GM19328 (cell line): Measurements from ENCODE around the gene STXBP5.
"Not testable (repeated sequence)": the region's sequence is repeated elsewhere in the genome, so short reads cannot be mapped to it uniquely, and the experiment has no call there.

Experiments
- ATAC-seq: cut with Tn5 transposase; IDR thresholded peaks from one replicate; pipeline ENCODE4 v1.9.1; 2021; ENCODE audit warnings: mild to moderate bottlenecking, moderate library complexity; ENCODE audit not compliant: unreplicated experiment

STXBP5 gene

GRCh38 chr6:147366290-147366689 is 162.1 kb downstream of the STXBP5 start:
- no peak for ATAC-seq

DNA sequence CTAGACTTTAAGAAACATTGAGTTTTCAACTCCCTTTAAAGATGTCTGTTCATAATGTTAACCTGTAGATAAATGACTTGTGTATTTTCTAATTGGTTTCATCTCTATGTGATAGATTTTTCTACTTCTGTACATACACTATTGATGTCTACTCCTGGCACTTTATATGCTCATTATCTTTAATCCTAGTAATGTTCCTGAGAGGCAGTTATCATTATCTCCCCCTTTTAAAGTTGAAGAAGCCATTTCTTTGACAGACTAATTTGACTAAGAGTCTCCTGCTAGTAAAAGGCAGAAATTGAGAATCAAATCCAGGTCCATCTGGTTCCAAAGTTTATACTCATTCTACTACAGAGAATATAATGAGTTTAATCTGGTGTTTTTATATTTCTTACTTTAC is 167.1 kb downstream of the STXBP5 start:
- no peak for ATAC-seq

DNA sequence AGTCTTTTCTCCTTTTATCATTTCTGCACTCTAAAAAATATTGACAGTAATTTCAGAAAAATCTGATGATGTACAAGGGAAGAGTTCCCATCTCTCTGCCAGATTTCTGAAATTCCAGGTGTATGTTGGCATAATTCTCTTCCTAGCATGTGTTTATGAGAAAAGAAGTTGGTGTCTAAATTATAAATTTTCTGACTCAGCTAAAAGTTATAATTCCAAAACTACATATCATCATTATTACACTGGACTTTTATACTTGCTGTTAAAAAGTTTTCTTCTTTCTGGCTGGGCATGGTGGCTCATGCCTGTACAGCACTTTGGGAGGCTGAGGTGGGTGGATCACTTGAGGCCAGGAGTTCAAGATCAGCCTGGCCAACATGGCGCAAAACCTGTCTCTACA is 168.6 kb downstream of the STXBP5 start:
- no peak for ATAC-seq

DNA sequence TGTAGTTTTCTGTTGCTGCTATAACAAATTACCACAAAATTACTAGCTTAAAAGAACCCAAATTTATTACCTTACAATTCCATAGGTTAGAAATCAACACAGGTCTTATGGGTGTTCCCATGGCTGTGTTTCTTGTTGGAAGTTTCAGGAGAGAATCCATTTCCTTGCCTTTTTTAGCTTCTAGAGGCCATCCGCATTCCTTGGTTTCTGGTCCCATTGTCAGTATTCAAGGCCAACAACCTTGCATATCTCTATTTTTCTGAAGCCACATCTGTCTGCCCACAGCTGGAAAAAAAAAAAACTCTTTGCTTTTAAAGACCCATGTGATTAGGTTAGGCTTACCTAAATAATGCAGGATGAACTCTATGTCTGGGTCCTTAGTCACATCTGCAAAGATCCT is 174.6 kb downstream of the STXBP5 start:
- no peak for ATAC-seq

DNA sequence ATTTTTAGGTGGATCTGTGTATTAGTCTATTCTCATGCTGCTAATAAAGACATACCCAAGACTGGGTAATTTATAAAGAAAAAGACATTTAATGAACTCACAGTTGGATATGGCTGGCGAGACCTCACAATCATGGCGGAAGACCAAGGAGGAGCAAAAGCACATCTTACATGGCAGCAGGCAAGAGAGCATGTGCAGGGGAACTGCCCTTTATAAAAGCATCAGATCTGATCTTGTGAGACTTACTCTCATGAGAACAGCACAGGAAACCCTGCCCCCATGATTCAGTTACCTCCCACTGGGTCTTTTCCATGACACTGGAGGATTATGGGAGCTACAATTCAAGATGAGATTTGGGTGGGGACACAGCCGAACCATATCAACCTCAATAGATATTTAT is 176.6 kb downstream of the STXBP5 start:
- ATAC-seq = not testable (repeated sequence)

DNA sequence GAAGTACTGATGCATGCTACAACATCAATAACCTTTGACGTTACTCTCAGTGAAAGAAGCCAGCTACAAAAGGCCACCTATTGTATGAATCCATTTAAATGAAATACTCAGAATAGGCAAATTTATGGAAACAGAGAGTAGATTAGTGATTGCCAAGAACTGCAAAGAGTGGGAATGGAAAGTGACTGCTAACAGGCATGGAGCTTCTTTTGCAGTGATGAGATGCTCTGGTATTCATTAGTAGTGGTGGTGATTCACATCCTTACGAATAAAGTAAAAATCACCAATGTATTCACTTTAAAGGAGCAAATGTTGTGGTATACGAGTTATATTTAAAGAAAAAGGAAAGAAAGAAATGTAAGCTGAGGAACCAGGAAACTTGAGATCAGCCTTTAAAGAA is 177.5 kb downstream of the STXBP5 start:
- no peak for ATAC-seq

DNA sequence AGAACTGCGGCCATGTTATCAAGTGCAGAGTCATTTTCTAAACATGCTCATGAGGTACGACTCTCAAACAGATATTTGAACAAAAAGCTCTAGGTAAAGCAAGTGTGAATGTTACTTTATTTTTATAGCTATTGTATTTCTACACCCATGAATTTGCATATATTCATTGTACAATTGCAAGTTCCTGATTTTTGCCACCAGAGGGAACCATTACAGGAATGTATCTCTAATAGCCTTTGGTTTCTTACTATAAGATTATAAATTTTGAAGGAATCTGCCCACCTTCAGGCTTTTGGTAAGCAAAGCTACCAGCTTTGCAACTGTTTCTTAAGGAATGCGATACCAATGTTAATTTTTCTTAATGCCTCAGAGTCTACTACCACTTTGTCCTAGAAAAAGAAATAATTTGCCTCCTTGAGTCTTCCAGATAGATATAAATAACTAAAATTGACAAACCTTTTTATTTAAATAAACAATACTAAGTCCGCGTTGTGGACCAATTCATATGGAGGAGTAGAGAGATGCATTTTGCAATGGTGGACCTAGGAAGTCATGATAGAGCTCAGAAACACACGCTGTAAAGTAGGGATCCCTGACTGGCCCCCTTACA is 178.8 kb downstream of the STXBP5 start:
- no peak for ATAC-seq

- ATAC-seq = no peak
Measured at GRCh38 chr6:147384029-147384428, 179.8 kb downstream of the STXBP5 start.

GRCh38 chr6:147384737-147385710 is 180.8 kb downstream of the STXBP5 start:
- ATAC-seq = no peak

- no peak for ATAC-seq
Measured at GRCh38 chr6:147389463-147389862, 185.2 kb downstream of the STXBP5 start.

DNA sequence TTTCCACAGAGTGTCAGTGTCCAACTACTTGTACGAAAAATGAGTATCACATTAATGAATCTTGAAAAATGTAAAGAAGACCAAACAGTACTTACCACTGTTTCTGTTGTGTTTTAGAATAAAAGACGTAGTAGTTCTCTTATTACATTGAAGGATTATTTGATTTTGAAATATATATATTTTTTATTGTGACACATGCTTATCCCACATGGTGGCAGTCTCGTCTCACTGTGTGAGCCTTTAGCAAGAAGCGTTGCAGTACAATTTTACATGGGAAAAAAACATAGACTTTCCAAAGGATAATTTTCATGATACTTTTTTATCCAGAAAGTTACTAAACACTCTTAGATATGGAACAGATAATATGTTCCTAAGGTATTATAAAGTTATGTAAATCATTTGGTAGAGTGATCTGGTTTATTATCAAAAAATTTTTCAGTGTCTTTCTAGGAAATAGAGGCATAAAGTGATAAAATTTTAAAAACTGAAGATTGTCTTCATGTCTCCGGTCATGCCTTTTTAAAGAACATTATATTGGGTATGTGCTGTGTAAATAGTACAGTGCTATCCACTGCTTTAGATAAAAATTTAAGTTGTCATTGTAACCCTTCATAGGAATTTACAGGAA is 186.8 kb downstream of the STXBP5 start:
- no peak for ATAC-seq

GRCh38 chr6:147392917-147393625 is 188.9 kb downstream of the STXBP5 start:
- no peak for ATAC-seq

- no peak for ATAC-seq
Measured at GRCh38 chr6:147395158-147395557, 190.9 kb downstream of the STXBP5 start.

DNA sequence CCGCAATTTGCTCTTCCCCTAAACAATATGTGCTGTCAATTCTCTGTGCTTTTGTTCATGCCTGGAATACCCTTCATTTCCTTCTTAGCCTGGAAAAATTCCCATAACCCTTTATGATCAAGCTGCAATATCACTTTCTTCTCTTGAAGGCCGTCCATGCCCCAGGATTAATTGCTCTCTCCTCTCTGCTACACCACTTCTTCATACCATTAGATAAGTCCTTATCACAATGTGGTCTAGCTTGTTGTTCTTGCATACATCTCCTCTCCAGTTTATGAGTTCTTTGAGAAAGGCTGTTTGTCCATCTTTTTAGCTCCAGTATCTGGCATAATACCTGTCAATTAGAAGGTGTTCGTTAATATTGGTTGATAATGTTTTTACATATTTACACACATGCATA is 193.1 kb downstream of the STXBP5 start:
- no peak for ATAC-seq

- ATAC-seq = no peak
Measured at GRCh38 chr6:147400968-147401367, 196.8 kb downstream of the STXBP5 start.

DNA sequence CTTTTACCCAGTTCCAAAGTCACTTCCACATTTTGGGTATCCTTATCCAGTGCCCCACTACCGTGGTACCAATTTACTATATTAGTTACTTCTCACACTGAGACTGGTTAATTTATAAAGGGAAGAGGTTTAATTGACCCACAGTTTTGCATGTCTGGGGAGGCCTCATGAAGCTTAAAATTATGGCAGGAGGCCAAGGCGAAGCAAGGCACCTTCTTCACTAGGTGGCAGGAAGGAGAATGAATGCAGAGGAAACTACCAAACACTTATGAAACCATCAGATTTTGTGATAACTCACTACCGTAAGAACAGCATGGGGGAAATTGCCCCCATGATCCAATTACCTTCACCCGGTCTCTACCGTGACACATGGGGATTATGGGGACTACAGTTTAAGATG is 197.6 kb downstream of the STXBP5 start:
- no peak for ATAC-seq

DNA sequence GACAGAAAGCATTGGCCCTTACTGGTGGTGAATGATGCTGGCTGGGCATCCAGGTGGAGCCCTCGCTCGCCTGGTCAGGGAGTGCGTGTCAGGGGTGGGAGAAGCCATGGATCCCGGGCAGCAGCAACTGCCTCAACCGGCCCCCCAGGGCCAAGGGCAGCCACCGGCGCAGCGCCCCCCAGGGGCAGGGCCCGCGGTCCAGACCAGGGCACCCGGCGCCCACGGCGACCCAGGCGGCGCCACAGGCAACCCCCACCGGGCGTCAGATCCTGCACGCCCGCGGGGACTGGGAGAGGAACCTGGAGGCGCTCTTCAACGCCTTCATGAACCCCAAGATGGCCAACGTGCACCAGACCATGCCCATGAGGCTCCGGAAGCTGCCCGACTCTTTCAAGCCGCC is 202.6 kb downstream of the STXBP5 start:
- ATAC-seq = no peak

- ATAC-seq = no peak
Measured at GRCh38 chr6:147407571-147407970, 203.4 kb downstream of the STXBP5 start.

- ATAC-seq = no peak
Measured at GRCh38 chr6:147416622-147417021, 212.4 kb downstream of the STXBP5 start.

DNA sequence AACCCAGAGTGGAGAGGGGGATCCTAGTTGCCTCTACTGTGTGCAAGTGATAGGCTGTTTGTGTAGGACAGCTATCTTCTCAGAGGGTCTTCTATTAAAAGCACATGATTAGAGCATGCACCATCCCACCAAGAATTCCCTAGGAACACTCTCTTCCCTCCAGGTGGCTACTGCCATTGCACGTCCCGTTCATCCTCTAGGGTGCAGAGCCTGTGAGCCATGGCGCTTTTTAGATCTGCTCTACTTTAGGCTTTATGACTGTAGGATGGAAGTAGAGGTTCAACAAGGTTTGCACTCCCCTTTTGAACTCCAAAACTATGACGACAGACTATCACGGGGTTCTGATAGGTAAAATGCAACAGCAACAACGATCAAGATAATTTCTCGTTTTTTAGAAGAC is 213.7 kb downstream of the STXBP5 start:
- no peak for ATAC-seq

GRCh38 chr6:147418523-147418922 is 214.3 kb downstream of the STXBP5 start:
- no peak for ATAC-seq
